H9 (cell line): ENCODE data around the gene PLPPR2. TPM values are rescaled to one million over a fixed set of nuclear protein-coding genes. Genes with fewer than 3 reads are reported as not detected.

Experiments used
- DNase-seq: peaks from one replicate; pipeline ENCODE4 v3.0.0-alpha.2; 2017
- H2AFZ ChIP-seq: one replicate; pipeline ENCODE4 v1.6.1; 2013; ENCODE audit warnings: mild to moderate bottlenecking, low read length, control low read depth, moderate library complexity
- H2AK5ac ChIP-seq: 2 replicates; pipeline ENCODE4 v1.6.1; 2013; ENCODE audit warnings: low read length, control low read depth, mixed read lengths; ENCODE audit not compliant: insufficient read length
- H2BK120ac ChIP-seq: one replicate; pipeline ENCODE4 v1.6.1; 2013; ENCODE audit warnings: low read depth, mild to moderate bottlenecking, low read length, control low read depth, inconsistent platforms; ENCODE audit not compliant: poor library complexity, severe bottlenecking
- H2BK12ac ChIP-seq: 2 replicates; pipeline ENCODE4 v1.6.1; 2013; ENCODE audit warnings: low read length, control low read depth, mixed read lengths, low read depth; ENCODE audit not compliant: insufficient read length
- H2BK15ac ChIP-seq: 2 replicates; pipeline ENCODE4 v1.6.1; 2013; ENCODE audit warnings: low read depth, low read length, control low read depth
- H2BK20ac ChIP-seq: one replicate; pipeline ENCODE4 v1.6.1; 2013; ENCODE audit warnings: low read depth, mild to moderate bottlenecking, low read length, control low read depth, inconsistent platforms; ENCODE audit not compliant: poor library complexity, severe bottlenecking
- H2BK5ac ChIP-seq: 2 replicates; pipeline ENCODE4 v1.6.1; 2013; ENCODE audit warnings: low read length, control low read depth, mixed read lengths; ENCODE audit not compliant: insufficient read length
- H3K14ac ChIP-seq: 2 replicates; pipeline ENCODE4 v1.6.1; 2013; ENCODE audit warnings: low read length, control low read depth; ENCODE audit not compliant: insufficient read depth
- H3K18ac ChIP-seq: 2 replicates; pipeline ENCODE4 v1.6.1; 2013; ENCODE audit warnings: low read depth, mild to moderate bottlenecking, mixed read lengths, low read length, control low read depth; ENCODE audit not compliant: insufficient read length
- H3K23ac ChIP-seq: 2 replicates; pipeline ENCODE4 v1.6.1; 2013; ENCODE audit warnings: low read length, control low read depth, mixed read lengths, low read depth; ENCODE audit not compliant: insufficient read length
- H3K23me2 ChIP-seq: 2 replicates; pipeline ENCODE4 v1.6.1; 2013; ENCODE audit warnings: low read depth, mild to moderate bottlenecking, mixed read lengths, low read length, control low read depth; ENCODE audit not compliant: insufficient read length, poor library complexity, severe bottlenecking
- H3K27ac ChIP-seq: 2 replicates; pipeline ENCODE4 v1.5.1; 2013; ENCODE audit warnings: low read length, control low read depth, mixed read lengths, low read depth; ENCODE audit not compliant: insufficient read length
- H3K27me3 ChIP-seq: 2 replicates; pipeline ENCODE4 v1.6.1; 2013; ENCODE audit warnings: low read length, control low read depth, inconsistent platforms; ENCODE audit not compliant: insufficient read depth
- H3K4ac ChIP-seq: 2 replicates; pipeline ENCODE4 v1.6.1; 2013; ENCODE audit warnings: low read depth, mild to moderate bottlenecking, control low read depth, inconsistent platforms, low read length, moderate library complexity
- H3K4me1 ChIP-seq: 2 replicates; pipeline ENCODE4 v1.6.1; 2013; ENCODE audit warnings: low read length, control low read depth, inconsistent platforms; ENCODE audit not compliant: insufficient read depth
- H3K4me2 ChIP-seq: 2 replicates; pipeline ENCODE4 v1.6.1; 2013; ENCODE audit warnings: low read length, control low read depth, mixed read lengths; ENCODE audit not compliant: insufficient read length, insufficient read depth
- H3K56ac ChIP-seq: 2 replicates; pipeline ENCODE4 v1.6.1; 2013; ENCODE audit warnings: low read depth, mild to moderate bottlenecking, mixed read lengths, low read length, control low read depth; ENCODE audit not compliant: insufficient read length
- H3K79me1 ChIP-seq: 2 replicates; pipeline ENCODE4 v1.6.1; 2013; ENCODE audit warnings: low read depth, mild to moderate bottlenecking, moderate library complexity, low read length, control low read depth, inconsistent platforms; ENCODE audit not compliant: insufficient read depth, poor library complexity, severe bottlenecking
- H3K79me2 ChIP-seq: 2 replicates; pipeline ENCODE4 v1.6.1; 2013; ENCODE audit warnings: low read length, control low read depth, inconsistent platforms; ENCODE audit not compliant: insufficient read depth
- H3K9ac ChIP-seq: 2 replicates; pipeline ENCODE4 v1.6.1; 2013; ENCODE audit warnings: low read length, control low read depth, mixed read lengths; ENCODE audit not compliant: insufficient read length; ENCODE audit errors: extremely low read depth
- H3K9me3 ChIP-seq: one replicate; pipeline ENCODE4 v1.6.1; 2013; ENCODE audit warnings: low read depth, low read length, inconsistent platforms; ENCODE audit not compliant: control insufficient read depth
- H3T11ph ChIP-seq: one replicate; pipeline ENCODE4 v1.6.1; 2013; ENCODE audit warnings: mild to moderate bottlenecking, low read length, control low read depth, inconsistent platforms
- H4K20me1 ChIP-seq: one replicate; pipeline ENCODE4 v1.6.1; 2013; ENCODE audit not compliant: control insufficient read depth, insufficient read length, insufficient read depth
- H4K5ac ChIP-seq: 2 replicates; pipeline ENCODE4 v1.6.1; 2013; ENCODE audit warnings: low read depth, mild to moderate bottlenecking, mixed read lengths, low read length, control low read depth; ENCODE audit not compliant: insufficient read length
- H4K8ac ChIP-seq: replicated peaks from 2 replicates; pipeline ENCODE4 v1.6.1; 2013; ENCODE audit warnings: low read length, control low read depth, mixed read lengths, low read depth; ENCODE audit not compliant: insufficient read length
- H4K91ac ChIP-seq: 2 replicates; pipeline ENCODE4 v1.6.1; 2013; ENCODE audit warnings: low read depth, mild to moderate bottlenecking, moderate library complexity, mixed read lengths, low read length, control low read depth; ENCODE audit not compliant: insufficient read length
- H3K27ac Mint-ChIP-seq, 3 experiments: 2 replicates in 2 of 3; 3 replicates in 1 of 3; pipeline ENCODE4 v1.8.0; 2020 to 2021; ENCODE audit warnings: mixed read lengths in 3 of 3, mild to moderate bottlenecking in 1 of 3, moderate library complexity in 1 of 3
- H3K27me3 Mint-ChIP-seq: 2 replicates; pipeline ENCODE4 v1.8.0; 2021; ENCODE audit warnings: low read depth, mild to moderate bottlenecking, moderate library complexity, mixed read lengths
- H3K36me3 Mint-ChIP-seq, 3 experiments: 2 replicates in 2 of 3; 3 replicates in 1 of 3; pipeline ENCODE4 v1.8.0; 2020 to 2021; ENCODE audit warnings: low read depth in 3 of 3, mixed read lengths in 3 of 3; ENCODE audit not compliant: insufficient read depth in 1 of 3
- H3K4me1 Mint-ChIP-seq, 2 experiments: 2 replicates each; pipeline ENCODE4 v1.8.0; 2020; ENCODE audit warnings: mixed read lengths in 2 of 2
- H3K4me3 Mint-ChIP-seq, 2 experiments: 2 replicates in 1 of 2; 3 replicates in 1 of 2; pipeline ENCODE4 v1.8.0; 2020 to 2021; ENCODE audit warnings: mild to moderate bottlenecking in 2 of 2, mixed read lengths in 2 of 2, moderate library complexity in 1 of 2
- H3K9me3 Mint-ChIP-seq, 2 experiments: 2 replicates in 1 of 2; 3 replicates in 1 of 2; pipeline ENCODE4 v1.8.0; 2020; ENCODE audit warnings: mild to moderate bottlenecking in 2 of 2, mixed read lengths in 2 of 2, moderate library complexity in 1 of 2
- CTCF ChIP-seq: fragments of 200-600 bp; sonication (generic); conservative IDR thresholded peaks from 3 replicates; pipeline ENCODE4 v1.8.0; 2021; ENCODE audit warnings: antibody characterized with exemption, mild to moderate bottlenecking
- WGBS: extraction: QIAGEN DNeasy Blood & Tissue Kit; methylation state at CpG from one replicate; pipeline ENCODE4 v1.1.7; 2013; ENCODE audit warnings: missing lambda C conversion rate, low lambda C conversion rate, mixed read lengths; ENCODE audit not compliant: insufficient read length; ENCODE audit errors: extremely low coverage; 5-methylcytosine and 5-hydroxymethylcytosine counted together
- total RNA-seq: library from RNA; stranded (reverse); gene quantifications from 2 replicates; pipeline ENCODE4 v1.2.1, GENCODE V29; 2021

The PLPPR2 gene
- total RNA-seq, 1 experiment from 2014 or later = 8.0 TPM

- H4K8ac ChIP-seq = no peak overlapping the region
- H2BK20ac ChIP-seq = no peak overlapping the region
- H3K14ac ChIP-seq = no peak overlapping the region
- H3K18ac ChIP-seq = no peak overlapping the region
- H3K4me1 ChIP-seq = no peaks in the 10 kb centered on the region
- H2BK5ac ChIP-seq = no peak overlapping the region
- no peaks in the 10 kb centered on the region for H4K20me1 ChIP-seq
- no peak overlapping the region for H2BK15ac ChIP-seq
- no peaks in the 10 kb centered on the region; a peak in 1 of 5 replicates for H3K9me3 Mint-ChIP-seq
- no peak for DNase-seq
- H3K9ac ChIP-seq = no peak overlapping the region
- H3K23ac ChIP-seq = no peak overlapping the region
- peak overlapping the region; percentile 74 to 89 for H3K4me3 Mint-ChIP-seq
- H3K56ac ChIP-seq = no peak overlapping the region
- H2BK12ac ChIP-seq = no peak overlapping the region
- TF ChIP-seq CTCF = no peak
- H3K79me1 ChIP-seq = no peaks in the 10 kb centered on the region
- H3K4ac ChIP-seq = no peak overlapping the region
- H3K27ac Mint-ChIP-seq = no peak overlapping the region
- WGBS = no CpG with 5 or more reads among the region's 21 CpGs
- no peak overlapping the region for H3K27ac ChIP-seq
- peaks cover 3% of the 10 kb centered on the region; the same call in 1 of the 2 replicates for H3K27me3 Mint-ChIP-seq
- H4K91ac ChIP-seq = no peak overlapping the region
- H2AFZ ChIP-seq = no peak overlapping the region
- no peaks in the 10 kb centered on the region for H3K9me3 ChIP-seq
- no peak overlapping the region for H4K5ac ChIP-seq
- no peaks in the 10 kb centered on the region for H3K79me2 ChIP-seq
- H2AK5ac ChIP-seq = no peak overlapping the region
- peak overlapping the region; percentile 45 for H3K4me2 ChIP-seq
- no peak overlapping the region for H3T11ph ChIP-seq
- H2BK120ac ChIP-seq = no peak overlapping the region
- peaks cover 8% of the 10 kb centered on the region for H3K23me2 ChIP-seq
- H3K4me1 Mint-ChIP-seq = peaks cover 7% of the 10 kb centered on the region in 2 experiments
- peaks cover 14 to 42% (median 36%) of the 10 kb centered on the region in 3 experiments for H3K36me3 Mint-ChIP-seq
- H3K27me3 ChIP-seq = no peaks in the 10 kb centered on the region
Observed at GRCh38 chr19:11338569-11339253, 16.5 kb upstream of the PLPPR2 start.
